ENCODE results near the gene ARSA. TPM values are rescaled to one million over a fixed set of nuclear protein-coding genes. Genes with fewer than 3 reads are reported as not detected.
"Not testable (repeated sequence)": the region's sequence is repeated elsewhere in the genome, so short reads cannot be mapped to it uniquely, and the experiment has no call there.

Gene ARSA
- total and polyA plus RNA-seq, 12 donors, result 5.5 to 168 (median 67.5) TPM

GRCh38 chr22:50621948-50622722 lies 5.8 kb downstream of the ARSA start:
- Histone ChIP-seq H3K9me3 (replicated peaks in 1 of 3) (no peaks in the 10 kb centered on the region), H3K4me3 (no peak overlapping the region), H3K27ac (no peak overlapping the region), H3K27me3 (no peaks in the 10 kb centered on the region), H3K36me3 (replicated peaks in 1 of 2) (no peaks in the 10 kb centered on the region), H3K4me1 (replicated peaks in 1 of 2) (peaks cover 1 to 17% of the 10 kb centered on the region in 2 donors)
- intact Hi-C loops (cut with DNase I), result no loop called here
- no peak for DNase-seq
- WGBS, 4 donors, result 22 to 25% (median 22%) methylated on average over 17 to 18 of the region's 18 CpGs
- no peak for TF ChIP-seq CTCF (IDR thresholded peaks at IDR 0.05)
- no peak for TF ChIP-seq POLR2A (IDR thresholded peaks at IDR 0.05)

- Histone ChIP-seq H3K4me1 (replicated peaks in 1 of 2) (peaks cover 0 to 16% of the 10 kb centered on the region in 2 donors), H3K27me3 (no peaks in the 10 kb centered on the region), H3K9me3 (replicated peaks in 1 of 3) (no peaks in the 10 kb centered on the region), H3K4me3 (no peak overlapping the region), H3K36me3 (replicated peaks in 1 of 2) (no peaks in the 10 kb centered on the region), H3K27ac (no peak overlapping the region)
- DNase-seq, result no peak
- TF ChIP-seq POLR2A (IDR thresholded peaks at IDR 0.05), result no peak
- no peak for TF ChIP-seq CTCF (IDR thresholded peaks at IDR 0.05)
- 25 to 40% (median 31%) methylated on average over 10 of the region's 10 CpGs for WGBS, 4 donors
- intact Hi-C loops (cut with DNase I), result no loop called here
Measured at GRCh38 chr22:50621356-50621880, 6.5 kb downstream of the ARSA start.

- H3K27ac ChIP-seq, result peak overlapping the region in 1 of 5 donors; percentile 20
- intact Hi-C loops (cut with DNase I), result no loop called here
- H3K36me3 ChIP-seq (replicated peaks in 1 of 2), result no peaks in the 10 kb centered on the region
- peak overlapping the region in 1 of 4 donors; percentile 42 for H3K4me3 ChIP-seq
- H3K9me3 ChIP-seq (replicated peaks in 1 of 3), result no peaks in the 10 kb centered on the region
- peak in 6 of 7 donors; percentile 55 to 87 (median 80) for DNase-seq
- H3K4me1 ChIP-seq (replicated peaks in 1 of 2), result peaks cover 0 to 16% of the 10 kb centered on the region in 2 donors
- TF ChIP-seq CTCF (IDR thresholded peaks at IDR 0.05), result peak in 4 of 6 experiments; percentile 24 to 80 (median 70)
- TF ChIP-seq POLR2A (IDR thresholded peaks at IDR 0.05), result no peak
- H3K27me3 ChIP-seq, result no peaks in the 10 kb centered on the region
- WGBS, 4 donors, result 17 to 22% (median 18%) methylated on average over 23 to 25 of the region's 25 CpGs
Measured at GRCh38 chr22:50620593-50621355, 7.2 kb downstream of the ARSA start.

- H3K36me3 ChIP-seq (replicated peaks in 1 of 2); H3K4me3 ChIP-seq; H3K9me3 ChIP-seq (replicated peaks in 1 of 3); H3K4me1 ChIP-seq (replicated peaks in 1 of 2); DNase-seq; H3K27me3 ChIP-seq; H3K27ac ChIP-seq: not testable (repeated sequence)
- intact Hi-C loops (cut with DNase I), result loop anchor here in 1 of 2 donors (10.0 kb wide), 1 partner anchor 359 kb away; the partner anchor contains the start of gene HDAC10
- 61 to 86% (median 72%) methylated on average over 3 of the region's 3 CpGs for WGBS, 4 donors
Measured at GRCh38 chr22:50614296-50614695, 13.7 kb downstream of the ARSA start.
